ENCODE measurements around the gene FUT2.

FUT2 gene

GRCh38 chr19:48705431-48705830 lies 9.7 kb downstream of the FUT2 start:
- CTCF ChIA-PET = interaction anchor here (0.7 kb wide), 1 partner anchor 29 kb away, joined by 4 read pairs; no protein-coding TSS in a partner anchor
- POLR2A ChIA-PET = interaction anchor here (0.6 to 1.0 kb wide), 3 partner anchors 8 to 623 kb away, joined by 4 to 10 read pairs (median 6); no protein-coding TSS in a partner anchor

More at GRCh38 chr19:48705431-48705830, 9.7 kb downstream of the FUT2 start:
- TF ChIP-seq ZNF610 (tag by site-specific recombination; IDR thresholded peaks at IDR 0.05; ENCODE audit: borderline replicate concordance) = no peak
- TF ChIP-seq ZSCAN23 (tag by site-specific recombination; IDR thresholded peaks at IDR 0.05) = no peak
- no peak for TF ChIP-seq ZBTB17 (tag by site-specific recombination; IDR thresholded peaks at IDR 0.05)
- TF ChIP-seq HOXD13 (CRISPR knock-in tag; IDR thresholded peaks at IDR 0.05; ENCODE audit: borderline replicate concordance) = no peak
- TF ChIP-seq ZNF138 (tag by site-specific recombination; IDR thresholded peaks at IDR 0.05; ENCODE audit: borderline replicate concordance) = no peak
- no peak for TF ChIP-seq ZNF830 (tag by site-specific recombination; IDR thresholded peaks at IDR 0.05; ENCODE audit: low read depth)
- TF ChIP-seq ZNF157 (tag by site-specific recombination; IDR thresholded peaks at IDR 0.05) = no peak
- no peak for TF ChIP-seq ATF2 (tag by site-specific recombination; IDR thresholded peaks at IDR 0.05; ENCODE audit: low read depth)
- no peak for TF ChIP-seq ZNF658 (tag by site-specific recombination; IDR thresholded peaks at IDR 0.05)
- TF ChIP-seq ZNF621 (tag by site-specific recombination; IDR thresholded peaks at IDR 0.05) = no peak
- TF ChIP-seq PRDM4 (tag by site-specific recombination; IDR thresholded peaks at IDR 0.05) = no peak
- TF ChIP-seq ZSCAN4 (tag by site-specific recombination; IDR thresholded peaks at IDR 0.05) = no peak
- no peak for TF ChIP-seq ZXDB (tag by site-specific recombination; IDR thresholded peaks at IDR 0.05)
- no peak for TF ChIP-seq WT1 (tag by site-specific recombination; IDR thresholded peaks at IDR 0.05)
- no peak for TF ChIP-seq ZNF202 (tag by site-specific recombination; IDR thresholded peaks at IDR 0.05; ENCODE audit: borderline replicate concordance)
- no peak for TF ChIP-seq ZNF148 (tag by site-specific recombination; IDR thresholded peaks at IDR 0.05; ENCODE audit: borderline replicate concordance)
- no peak for TF ChIP-seq ELK4 (IDR thresholded peaks at IDR 0.05; ENCODE audit: borderline replicate concordance, low read depth, low read length)
- no peak for TF ChIP-seq ZNF580 (tag by site-specific recombination; IDR thresholded peaks at IDR 0.05)
- H3K9me3 ChIP-seq (ENCODE audit: control insufficient read depth, insufficient read depth, low read depth, low read length) = no peaks in the 10 kb centered on the region
- H3K4me1 ChIP-seq (ENCODE audit: control insufficient read depth, insufficient read depth, low read length) = no peaks in the 10 kb centered on the region
- no peak overlapping the region for H3K27ac ChIP-seq (ENCODE audit: extremely low read depth, low read depth, low read length)
- H3K36me3 ChIP-seq (ENCODE audit: control insufficient read depth in 2 of 2, insufficient read depth in 1 of 2, low read length in 2 of 2) = peaks cover 0 to 2% of the 10 kb centered on the region in 2 experiments; a peak in 2 of 3 replicates
- H3K4me3 ChIP-seq (ENCODE audit: low read depth, low read length) = no peak overlapping the region

Measured in HEK293 (cell line).